ENCODE results near the gene TMCO2.

TMCO2 gene

GRCh38 chr1:40243351-40243750 lies 4.4 kb upstream of the TMCO2 start:
- DNase-seq: no peak
- Mint-ChIP-seq H3K36me3 (ENCODE audit: insufficient read depth) (peaks cover 8% of the 10 kb centered on the region), H3K27me3 (peaks cover 0 to 7% of the 10 kb centered on the region in 2 donors), H3K4me3 (no peak overlapping the region), H3K27ac (no peak overlapping the region), H3K4me1 (ENCODE audit: low read depth in 2 of 2) (peaks cover 9 to 12% of the 10 kb centered on the region in 2 donors), H3K9me3 (no peaks in the 10 kb centered on the region)
- ATAC-seq (replicated peaks): no peak

GRCh38 chr1:40244138-40244744 lies 3.5 kb upstream of the TMCO2 start:
- ATAC-seq (replicated peaks) (no peak), DNase-seq (no peak)

GRCh38 chr1:40245686-40246085 lies 2.1 kb upstream of the TMCO2 start:
- Mint-ChIP-seq H3K9me3 (no peaks in the 10 kb centered on the region), H3K27me3 (peaks cover 0 to 7% of the 10 kb centered on the region in 2 donors), H3K4me3 (no peak overlapping the region), H3K36me3 (ENCODE audit: insufficient read depth) (peaks cover 3% of the 10 kb centered on the region), H3K27ac (peak overlapping the region in 1 of 2 donors; percentile 41), H3K4me1 (ENCODE audit: low read depth in 2 of 2) (peaks cover 9% of the 10 kb centered on the region in 2 donors)
- ATAC-seq (replicated peaks): no peak
- no peak for DNase-seq

More at GRCh38 chr1:40244138-40244744, 3.5 kb upstream of the TMCO2 start:
- peaks cover 0 to 7% of the 10 kb centered on the region in 2 donors for H3K27me3 Mint-ChIP-seq
- H3K4me1 Mint-ChIP-seq (ENCODE audit: low read depth in 2 of 2): peaks cover 9% of the 10 kb centered on the region in 2 donors
- peaks cover 8% of the 10 kb centered on the region for H3K36me3 Mint-ChIP-seq (ENCODE audit: insufficient read depth)
- H3K4me3 Mint-ChIP-seq: no peak overlapping the region
- no peak overlapping the region for H3K27ac Mint-ChIP-seq
- no peaks in the 10 kb centered on the region for H3K9me3 Mint-ChIP-seq

- H3K36me3 Mint-ChIP-seq (ENCODE audit: insufficient read depth): peaks cover 3% of the 10 kb centered on the region
- ATAC-seq (replicated peaks) (no peak), DNase-seq (no peak)
- H3K27ac Mint-ChIP-seq: no peak overlapping the region
- H3K4me1 Mint-ChIP-seq (ENCODE audit: low read depth in 2 of 2): peaks cover 3 to 8% of the 10 kb centered on the region in 2 donors
- H3K4me3 Mint-ChIP-seq: no peak overlapping the region
- H3K9me3 Mint-ChIP-seq: no peaks in the 10 kb centered on the region
- H3K27me3 Mint-ChIP-seq: peaks cover 0 to 7% of the 10 kb centered on the region in 2 donors
Observed at GRCh38 chr1:40248412-40248811, 675 bp downstream of the TMCO2 start.

- no peak for ATAC-seq (replicated peaks)
- no peaks in the 10 kb centered on the region for H3K36me3 Mint-ChIP-seq (ENCODE audit: insufficient read depth)
- H3K27ac Mint-ChIP-seq: peak overlapping the region in 1 of 2 donors; percentile 56
- no peaks in the 10 kb centered on the region for H3K27me3 Mint-ChIP-seq
- H3K4me3 Mint-ChIP-seq: peak overlapping the region in 1 of 2 donors; percentile 5
- DNase-seq: no peak
- H3K4me1 Mint-ChIP-seq (ENCODE audit: low read depth in 2 of 2): peaks cover 3 to 12% of the 10 kb centered on the region in 2 donors
- no peaks in the 10 kb centered on the region for H3K9me3 Mint-ChIP-seq
Observed at GRCh38 chr1:40251456-40251855, 3.7 kb downstream of the TMCO2 start.

- no peak overlapping the region for H3K4me3 Mint-ChIP-seq
- H3K4me1 Mint-ChIP-seq (ENCODE audit: low read depth in 2 of 2): peaks cover 5 to 15% of the 10 kb centered on the region in 2 donors
- H3K9me3 Mint-ChIP-seq: no peaks in the 10 kb centered on the region
- peaks cover 7% of the 10 kb centered on the region for H3K36me3 Mint-ChIP-seq (ENCODE audit: insufficient read depth)
- H3K27ac Mint-ChIP-seq: no peak overlapping the region
- no peak for ATAC-seq (replicated peaks)
- H3K27me3 Mint-ChIP-seq: no peaks in the 10 kb centered on the region
- DNase-seq: no peak
Observed at GRCh38 chr1:40252601-40253000, 4.9 kb downstream of the TMCO2 start.

GRCh38 chr1:40255231-40255630 lies 7.5 kb downstream of the TMCO2 start:
- Mint-ChIP-seq H3K4me1 (ENCODE audit: low read depth in 2 of 2) (peaks cover 5 to 22% of the 10 kb centered on the region in 2 donors), H3K27me3 (no peaks in the 10 kb centered on the region), H3K27ac (no peak overlapping the region), H3K4me3 (no peak overlapping the region), H3K36me3 (ENCODE audit: insufficient read depth) (peaks cover 27% of the 10 kb centered on the region), H3K9me3 (no peaks in the 10 kb centered on the region)
- ATAC-seq (replicated peaks) (no peak), DNase-seq (no peak)

- Mint-ChIP-seq H3K27ac (peak overlapping the region; percentile 99 to 100), H3K4me1 (ENCODE audit: low read depth in 2 of 2) (peaks cover 5 to 26% of the 10 kb centered on the region in 2 donors), H3K4me3 (peak overlapping the region; percentile 95 to 97), H3K36me3 (ENCODE audit: insufficient read depth) (peaks cover 39% of the 10 kb centered on the region), H3K9me3 (no peaks in the 10 kb centered on the region), H3K27me3 (no peaks in the 10 kb centered on the region)
- ATAC-seq (replicated peaks) (no peak), DNase-seq (no peak)
Observed at GRCh38 chr1:40256401-40257084, 8.8 kb downstream of the TMCO2 start.

- no peak for ATAC-seq (replicated peaks)
- no peaks in the 10 kb centered on the region for H3K27me3 Mint-ChIP-seq
- H3K36me3 Mint-ChIP-seq (ENCODE audit: insufficient read depth): peaks cover 47% of the 10 kb centered on the region
- H3K9me3 Mint-ChIP-seq: no peaks in the 10 kb centered on the region
- no peak for DNase-seq
- peaks cover 3 to 24% of the 10 kb centered on the region in 2 donors for H3K4me1 Mint-ChIP-seq (ENCODE audit: low read depth in 2 of 2)
- H3K27ac Mint-ChIP-seq: peak overlapping the region; percentile 99 to 100
- H3K4me3 Mint-ChIP-seq: peak overlapping the region; percentile 95 to 97
Observed at GRCh38 chr1:40257313-40257687, 9.6 kb downstream of the TMCO2 start.

- no peaks in the 10 kb centered on the region for H3K9me3 Mint-ChIP-seq
- H3K27me3 Mint-ChIP-seq: no peaks in the 10 kb centered on the region
- peaks cover 51% of the 10 kb centered on the region for H3K36me3 Mint-ChIP-seq (ENCODE audit: insufficient read depth)
- H3K27ac Mint-ChIP-seq: peak within 1 kb of the TSS; percentile 99 to 100
- H3K4me1 Mint-ChIP-seq (ENCODE audit: low read depth in 2 of 2): peaks cover 6 to 28% of the 10 kb centered on the region in 2 donors
- DNase-seq (peak; percentile 93 to 95 (median 93)), ATAC-seq (replicated peaks) (peak; percentile 95)
- H3K4me3 Mint-ChIP-seq: peak within 1 kb of the TSS; percentile 95 to 97
Observed at GRCh38 chr1:40257688-40258444, 10.1 kb downstream of the TMCO2 start, which contains the start of gene ZMPSTE24. Gene ZMPSTE24, plus strand, starts transcription at chr1:40258236. Its CDS starts 36 bp downstream, at chr1:40258272.

- Mint-ChIP-seq H3K4me3 (peak overlapping the region; percentile 95 to 97), H3K9me3 (no peaks in the 10 kb centered on the region), H3K36me3 (ENCODE audit: insufficient read depth) (peaks cover 56% of the 10 kb centered on the region), H3K27me3 (no peaks in the 10 kb centered on the region), H3K27ac (peak overlapping the region; percentile 99 to 100), H3K4me1 (ENCODE audit: low read depth in 2 of 2) (peaks cover 8 to 30% of the 10 kb centered on the region in 2 donors)
- DNase-seq (no peak), ATAC-seq (replicated peaks) (no peak)
Observed at GRCh38 chr1:40258445-40258769, 10.7 kb downstream of the TMCO2 start.

- H3K27me3 Mint-ChIP-seq: no peaks in the 10 kb centered on the region
- ATAC-seq (replicated peaks) (no peak), DNase-seq (no peak)
- no peak overlapping the region for H3K27ac Mint-ChIP-seq
- H3K36me3 Mint-ChIP-seq (ENCODE audit: insufficient read depth): peaks cover 68% of the 10 kb centered on the region
- H3K4me3 Mint-ChIP-seq: no peak overlapping the region
- peaks cover 5 to 18% of the 10 kb centered on the region in 2 donors for H3K4me1 Mint-ChIP-seq (ENCODE audit: low read depth in 2 of 2)
- H3K9me3 Mint-ChIP-seq: no peaks in the 10 kb centered on the region
Observed at GRCh38 chr1:40264354-40264781, 16.6 kb downstream of the TMCO2 start.

- H3K9me3 Mint-ChIP-seq: no peaks in the 10 kb centered on the region
- H3K27ac Mint-ChIP-seq: no peak overlapping the region
- H3K36me3 Mint-ChIP-seq (ENCODE audit: insufficient read depth): peaks cover 70% of the 10 kb centered on the region
- peaks cover 5 to 12% of the 10 kb centered on the region in 2 donors for H3K4me1 Mint-ChIP-seq (ENCODE audit: low read depth in 2 of 2)
- H3K4me3 Mint-ChIP-seq: no peak overlapping the region
- no peaks in the 10 kb centered on the region for H3K27me3 Mint-ChIP-seq
- ATAC-seq (replicated peaks) (no peak), DNase-seq (no peak)
Observed at GRCh38 chr1:40265298-40265697, 17.6 kb downstream of the TMCO2 start.

Data from effector memory CD8-positive, alpha-beta T cell (primary cell).